NCI-H1930 (cell line): Measurements from ENCODE around the gene ARHGEF37.

ENCODE experiments used
- DNase-seq, 2 experiments: peaks; one replicate each; lab custom pipeline; 2025; lab: John Stamatoyannopoulos, UW

Gene ARHGEF37

DNA sequence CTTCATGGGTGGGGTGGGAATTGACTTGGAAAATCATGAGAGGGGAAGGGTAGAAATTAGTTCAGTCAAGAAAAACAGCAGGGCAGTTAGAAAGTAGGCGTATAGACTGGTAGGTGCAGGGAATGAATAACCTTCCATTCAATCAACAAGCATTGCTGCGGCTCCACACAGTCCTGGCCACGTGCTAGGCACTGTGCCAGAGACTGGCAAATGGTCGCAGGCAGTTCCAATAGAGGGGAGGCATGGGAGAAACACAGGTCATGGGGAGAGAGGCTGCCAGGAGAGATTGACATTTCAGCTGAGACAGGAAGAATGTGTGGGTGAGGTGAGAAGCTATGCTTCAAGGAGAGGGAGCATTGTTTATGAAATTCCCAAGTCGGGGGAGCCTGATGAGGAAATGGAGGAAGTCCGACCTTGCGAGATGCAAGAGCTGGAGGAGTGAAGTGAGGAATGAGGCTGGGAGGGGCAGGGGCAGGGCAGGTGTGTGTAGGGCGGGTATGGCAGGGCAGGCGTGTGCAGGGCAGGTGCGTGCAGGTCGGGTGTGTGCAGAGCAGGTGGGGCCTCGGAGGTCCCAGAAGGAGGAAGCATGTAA is 94.4 kb downstream of the ARHGEF37 start:
- no peak for DNase-seq

DNA sequence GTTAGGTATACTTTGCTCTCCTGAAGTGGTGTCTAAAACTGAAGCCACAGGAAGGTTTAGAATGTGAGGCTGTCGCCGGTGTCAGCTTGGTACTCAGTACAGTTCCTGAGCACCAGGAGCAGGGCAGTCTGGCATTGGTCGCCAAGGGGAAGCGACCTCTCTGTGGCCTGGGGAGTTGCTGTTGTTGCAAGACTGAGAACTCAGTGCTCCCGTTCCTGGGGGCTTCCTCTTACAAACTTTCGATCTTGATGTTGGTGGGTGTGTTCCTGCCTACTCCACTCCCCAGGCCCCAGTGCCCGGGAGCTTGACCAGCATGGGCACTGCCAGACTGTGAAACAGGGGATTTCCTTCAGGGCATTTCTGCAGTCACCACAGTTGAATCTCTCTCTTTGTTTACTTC is 96.4 kb downstream of the ARHGEF37 start:
- DNase-seq, result no peak

DNA sequence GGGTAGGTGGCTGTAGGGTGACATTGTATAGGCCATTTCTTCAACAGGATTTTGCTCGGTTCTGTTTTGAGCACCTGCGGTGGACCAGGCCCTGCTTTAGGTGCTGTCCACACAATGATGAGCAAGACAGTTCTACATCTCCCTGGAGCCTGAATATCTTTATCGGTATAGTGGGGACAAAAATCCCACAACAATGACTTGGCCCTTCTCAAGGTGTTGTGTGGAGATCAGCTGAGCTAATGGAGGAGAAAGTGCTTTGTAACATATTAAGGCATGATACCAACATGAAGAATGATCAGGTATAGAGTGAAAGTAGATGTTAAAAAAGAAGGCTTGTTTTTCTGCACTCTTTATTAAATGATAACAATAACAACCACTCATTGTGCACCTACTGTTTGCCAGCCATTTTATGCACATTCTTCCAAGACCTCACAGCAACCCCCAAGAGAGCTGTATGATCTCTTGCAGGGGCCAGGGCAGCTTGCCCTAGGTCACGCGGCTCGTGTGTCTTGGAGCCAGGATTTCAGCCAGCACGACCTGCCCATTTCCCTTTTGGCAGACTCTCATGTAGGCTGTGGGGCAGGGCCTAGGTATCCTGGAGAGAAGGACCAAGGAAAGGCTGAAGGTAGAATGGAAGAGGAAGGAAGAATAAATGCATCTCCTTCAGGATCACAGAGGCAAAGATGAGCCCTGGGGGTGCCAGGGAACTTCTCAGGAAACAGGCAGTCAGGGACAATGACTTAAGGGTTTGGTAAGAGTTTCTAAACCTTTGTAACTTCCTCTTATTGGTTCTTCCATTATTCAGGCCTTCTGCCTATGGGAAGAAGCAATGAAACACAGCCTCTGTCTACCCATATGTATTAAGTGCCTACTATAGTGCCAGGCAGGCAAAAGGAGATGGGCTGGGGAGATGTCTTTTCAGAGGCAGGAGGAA is 98.8 kb downstream of the ARHGEF37 start:
- no peak for DNase-seq

DNA sequence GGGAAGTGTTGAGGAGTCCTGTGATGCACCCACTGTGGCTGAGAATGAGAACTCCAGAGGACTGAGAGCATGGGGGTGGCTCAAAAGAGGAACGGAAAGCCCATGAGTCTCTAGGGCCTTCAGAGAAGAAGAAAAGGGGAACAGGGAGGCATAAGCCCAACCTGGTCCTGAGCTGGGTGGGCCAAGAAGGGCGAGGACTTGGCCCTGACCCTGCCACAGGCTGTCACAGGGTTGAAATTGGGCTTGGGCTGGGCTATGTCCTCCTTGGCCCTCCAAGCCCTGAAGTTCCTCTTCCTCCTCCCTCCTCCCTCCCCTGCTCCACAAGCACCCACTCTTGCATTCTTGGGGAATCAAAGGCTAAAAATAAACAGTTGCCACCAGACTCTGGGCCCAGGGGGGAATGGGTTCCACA is 99.5 kb downstream of the ARHGEF37 start:
- no peak for DNase-seq

DNA sequence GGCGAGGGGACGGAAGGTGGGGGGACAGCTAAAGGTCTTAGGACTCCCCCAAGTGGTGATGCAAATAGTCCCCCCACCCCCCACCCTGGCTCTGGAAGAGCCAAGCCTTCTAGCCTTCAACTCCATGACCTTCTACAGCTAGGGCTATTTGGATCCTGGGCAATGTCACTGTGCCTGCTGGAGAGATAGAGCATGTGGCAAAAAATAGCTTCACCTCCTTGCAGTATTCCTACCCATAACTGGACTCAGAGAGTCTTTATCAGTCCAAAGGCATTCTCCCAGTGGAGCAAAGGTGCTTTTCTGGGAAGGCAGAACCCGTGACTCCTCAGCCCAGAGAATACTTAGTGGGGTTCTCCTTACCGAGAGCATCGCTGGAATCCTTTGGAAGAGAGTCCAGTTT is 100.0 kb downstream of the ARHGEF37 start:
- DNase-seq, result no peak

DNA sequence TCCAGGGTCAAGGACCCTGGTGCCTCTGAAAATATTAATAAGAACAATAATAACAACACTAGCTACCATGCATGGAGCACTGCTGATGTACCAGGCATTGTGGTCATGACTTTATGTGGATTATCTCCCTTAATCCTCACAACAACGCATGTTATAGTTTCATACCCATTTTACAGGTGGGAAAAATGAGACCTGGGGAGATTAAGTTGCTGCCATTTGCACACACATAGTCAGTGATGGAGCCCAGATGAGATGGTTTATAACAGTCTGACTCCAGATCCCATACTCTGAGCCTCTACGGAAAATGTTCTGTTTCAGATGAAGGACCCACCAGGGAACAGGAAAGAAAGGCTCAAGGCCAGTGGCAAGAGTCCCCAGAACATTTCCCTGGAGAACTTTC is 100.6 kb downstream of the ARHGEF37 start:
- no peak for DNase-seq

DNA sequence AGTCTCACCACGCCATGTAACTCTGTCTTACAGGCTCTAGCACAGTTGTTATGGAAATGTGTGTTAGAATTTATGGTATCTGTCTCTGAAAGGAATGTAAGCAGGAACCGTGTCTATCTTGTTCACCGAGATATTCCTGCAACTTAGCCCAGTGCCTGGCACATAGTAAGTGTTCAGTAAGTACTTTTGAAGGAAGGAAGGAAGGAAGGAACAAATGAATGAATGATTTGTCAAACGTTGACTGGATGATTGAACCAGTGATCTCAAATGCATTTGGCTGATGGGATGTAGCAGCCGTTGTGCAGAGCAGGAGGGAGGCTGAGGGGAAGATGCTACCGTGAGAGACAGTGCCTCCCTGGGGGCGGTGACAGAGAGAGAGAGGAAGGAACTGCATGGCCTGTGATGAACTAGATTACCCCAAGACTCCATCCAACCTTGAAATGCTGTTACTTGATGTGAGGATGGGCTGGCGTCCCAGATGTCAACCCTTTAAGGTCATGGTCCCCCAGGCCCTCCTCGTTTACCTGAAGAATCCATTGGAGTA is 101.3 kb downstream of the ARHGEF37 start:
- DNase-seq, result no peak

DNA sequence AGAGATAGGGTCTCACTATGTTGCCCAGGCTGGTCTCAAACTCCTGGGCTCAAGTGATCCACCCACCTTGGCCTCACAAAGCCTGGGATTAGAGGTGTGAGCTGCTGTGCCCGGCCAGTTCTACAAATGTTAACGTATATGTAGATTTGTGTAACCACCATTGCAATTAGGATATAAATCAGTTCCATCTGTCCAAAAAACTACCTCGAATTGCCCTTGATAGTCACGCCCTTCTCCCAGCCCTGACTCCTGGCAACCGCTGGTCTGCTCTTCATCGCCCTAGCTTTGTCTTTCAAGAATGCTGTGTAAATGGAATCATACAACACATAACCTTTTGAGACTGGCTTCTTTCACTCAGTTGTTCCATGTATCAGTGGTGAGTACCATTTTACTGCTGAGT is 102.7 kb downstream of the ARHGEF37 start:
- no peak for DNase-seq

DNA sequence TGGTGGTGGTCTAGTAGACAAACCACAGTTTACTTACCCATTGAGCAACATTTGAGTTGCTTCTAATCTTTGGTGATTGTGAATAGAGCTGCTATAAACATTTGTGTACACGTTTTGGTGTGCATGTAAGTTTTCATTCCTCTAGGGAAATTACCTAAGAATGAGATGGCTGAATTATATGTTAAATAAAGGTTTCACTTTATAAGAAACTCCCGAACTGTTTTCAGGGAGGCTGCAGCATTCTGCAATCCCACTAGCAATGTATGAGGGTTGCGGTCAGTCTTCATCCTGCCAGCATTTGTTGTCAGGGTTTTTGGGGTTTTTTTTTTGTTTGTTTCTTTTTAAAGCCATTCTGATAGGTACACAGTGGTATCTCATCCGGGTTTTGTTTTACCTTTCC is 103.1 kb downstream of the ARHGEF37 start:
- no peak for DNase-seq
